22Rv1 (cell line): ENCODE data around the gene ANXA2.

Experiments
- ZFX ChIP-seq: fragments of 450-650 bp; IDR thresholded peaks from 2 replicates; pipeline ENCODE4 v1.6.1; 2017; ENCODE audit warnings: antibody characterized with exemption, borderline replicate concordance
- TF ChIP-seq, protein P1 (sequence below): fragments of 450-650 bp; IDR thresholded peaks from 2 replicates; pipeline ENCODE4 v1.5.1; 2017; ENCODE audit warnings: mild to moderate bottlenecking

DNA sequence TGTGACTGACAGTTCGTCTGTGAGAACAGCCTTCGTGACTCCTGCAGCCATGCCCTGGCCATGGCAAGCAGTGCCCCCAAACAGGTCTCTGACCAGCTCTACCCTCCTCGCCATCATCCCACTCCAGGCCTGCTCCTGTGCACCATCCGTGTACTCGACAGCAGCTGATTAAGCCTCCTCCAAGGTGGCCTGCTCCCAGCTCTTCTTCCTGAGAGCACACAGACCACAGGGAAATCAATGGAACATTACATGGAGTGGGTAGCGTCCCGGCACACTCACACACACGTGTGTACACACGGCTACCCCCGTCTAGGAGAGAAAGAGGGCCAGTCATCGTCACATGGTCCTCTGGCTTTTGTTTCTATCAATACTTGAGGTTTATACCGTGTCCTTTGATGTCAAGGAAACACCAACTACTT lies 21.1 kb downstream of the ANXA2 start:
- TF ChIP-seq, protein P1, sequence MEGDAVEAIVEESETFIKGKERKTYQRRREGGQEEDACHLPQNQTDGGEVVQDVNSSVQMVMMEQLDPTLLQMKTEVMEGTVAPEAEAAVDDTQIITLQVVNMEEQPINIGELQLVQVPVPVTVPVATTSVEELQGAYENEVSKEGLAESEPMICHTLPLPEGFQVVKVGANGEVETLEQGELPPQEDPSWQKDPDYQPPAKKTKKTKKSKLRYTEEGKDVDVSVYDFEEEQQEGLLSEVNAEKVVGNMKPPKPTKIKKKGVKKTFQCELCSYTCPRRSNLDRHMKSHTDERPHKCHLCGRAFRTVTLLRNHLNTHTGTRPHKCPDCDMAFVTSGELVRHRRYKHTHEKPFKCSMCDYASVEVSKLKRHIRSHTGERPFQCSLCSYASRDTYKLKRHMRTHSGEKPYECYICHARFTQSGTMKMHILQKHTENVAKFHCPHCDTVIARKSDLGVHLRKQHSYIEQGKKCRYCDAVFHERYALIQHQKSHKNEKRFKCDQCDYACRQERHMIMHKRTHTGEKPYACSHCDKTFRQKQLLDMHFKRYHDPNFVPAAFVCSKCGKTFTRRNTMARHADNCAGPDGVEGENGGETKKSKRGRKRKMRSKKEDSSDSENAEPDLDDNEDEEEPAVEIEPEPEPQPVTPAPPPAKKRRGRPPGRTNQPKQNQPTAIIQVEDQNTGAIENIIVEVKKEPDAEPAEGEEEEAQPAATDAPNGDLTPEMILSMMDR, result no peak
- TF ChIP-seq ZFX, result no peak
